Keratinocyte (primary cell): ENCODE measurements around the gene RHD. TPM values are rescaled to one million over a fixed set of nuclear protein-coding genes. Genes with fewer than 3 reads are reported as not detected.

Experiments
- DNase-seq: peaks from one replicate; pipeline ENCODE4 v3.0.0-alpha.2; 2011; ENCODE audit warnings: low read depth, missing footprints, low spot score
- FAIRE-seq: peaks from 2 replicates; lab custom pipeline; 2011; peaks lifted over from hg19 to GRCh38; lab: Jason Lieb, UNC
- H2AFZ ChIP-seq: 2 replicates; pipeline ENCODE4 v1.6.0; 2012; ENCODE audit warnings: low read length, control low read depth, inconsistent platforms; ENCODE audit not compliant: control insufficient read depth
- H3K27ac ChIP-seq: 2 replicates; pipeline ENCODE4 v1.5.1; 2011; ENCODE audit warnings: low read length; ENCODE audit not compliant: control insufficient read depth, insufficient read depth
- H3K27me3 ChIP-seq: 3 replicates; pipeline ENCODE4 v1.6.0; 2011; ENCODE audit warnings: low read length; ENCODE audit not compliant: control insufficient read depth, insufficient read depth; ENCODE audit errors: extremely low read depth
- H3K36me3 ChIP-seq, 2 experiments: 2 replicates in 1 of 2; 3 replicates in 1 of 2; pipeline ENCODE4 v1.5.1; 2011; ENCODE audit warnings: low read length in 2 of 2, mild to moderate bottlenecking in 1 of 2; ENCODE audit not compliant: control insufficient read depth in 2 of 2, insufficient read depth in 2 of 2; ENCODE audit errors: extremely low read depth in 1 of 2
- H3K4me1 ChIP-seq: 3 replicates; pipeline ENCODE4 v1.5.1; 2011; ENCODE audit warnings: low read length; ENCODE audit not compliant: control insufficient read depth, insufficient read depth; ENCODE audit errors: extremely low read depth
- H3K4me2 ChIP-seq: 3 replicates; pipeline ENCODE4 v1.6.0; 2011; ENCODE audit warnings: low read depth, low read length; ENCODE audit not compliant: control insufficient read depth, insufficient read depth; ENCODE audit errors: extremely low read depth
- H3K4me3 ChIP-seq, 3 experiments: fragments of 200-600 bp in 1 of 3; sonication (generic) in 1 of 3; 2 replicates in 2 of 3; 3 replicates in 1 of 3; pipeline ENCODE4 v1.5.1; 2011 to 2016; ENCODE audit warnings: low read length in 3 of 3, mild to moderate bottlenecking in 3 of 3, control low read depth in 2 of 3, inconsistent platforms in 1 of 3, low read depth in 1 of 3, mixed read lengths in 1 of 3, mixed run types in 1 of 3, moderate library complexity in 1 of 3; ENCODE audit not compliant: control insufficient read depth in 2 of 3, insufficient read depth in 2 of 3; ENCODE audit errors: extremely low read depth in 1 of 3
- H3K79me2 ChIP-seq: 2 replicates; pipeline ENCODE4 v1.6.0; 2012; ENCODE audit warnings: low read length; ENCODE audit not compliant: control insufficient read depth, insufficient read depth
- H3K9ac ChIP-seq: 3 replicates; pipeline ENCODE4 v1.6.0; 2011; ENCODE audit warnings: low read length; ENCODE audit not compliant: control insufficient read depth, insufficient read depth; ENCODE audit errors: extremely low read depth
- H3K9me1 ChIP-seq: 3 replicates; pipeline ENCODE4 v1.6.0; 2011; ENCODE audit warnings: low read length; ENCODE audit not compliant: control insufficient read depth, insufficient read depth; ENCODE audit errors: extremely low read depth
- H3K9me3 ChIP-seq: 2 replicates; pipeline ENCODE4 v1.5.1; 2012; ENCODE audit warnings: low read depth, low read length; ENCODE audit not compliant: control insufficient read depth
- H4K20me1 ChIP-seq: 3 replicates; pipeline ENCODE4 v1.6.0; 2011; ENCODE audit warnings: low read length; ENCODE audit not compliant: control insufficient read depth, insufficient read depth; ENCODE audit errors: extremely low read depth
- CTCF ChIP-seq, 3 experiments: IDR thresholded peaks in 1 of 3; conservative IDR thresholded peaks in 1 of 3; optimal IDR thresholded peaks in 1 of 3; 2 replicates in 2 of 3; 3 replicates in 1 of 3; pipeline versions ENCODE3 to v1.5.1; 2011; ENCODE audit warnings: low read length in 3 of 3, mild to moderate bottlenecking in 3 of 3, moderate library complexity in 2 of 3, control low read depth in 1 of 3, inconsistent platforms in 1 of 3; ENCODE audit not compliant: insufficient read depth in 2 of 3; ENCODE audit errors: extremely low read depth in 1 of 3
- EZH2 ChIP-seq: IDR thresholded peaks from one replicate; pipeline ENCODE4 v1.6.1; 2012; ENCODE audit warnings: inconsistent platforms, mild to moderate bottlenecking, low read length, moderate library complexity
- dilution Hi-C: fragments of 300-500 bp; cut with MboI; formaldehyde crosslinking; loops from one replicate; pipeline ENCODE4 v1.7.0; 2020; ENCODE audit warnings: low sequenced_read_pairs; ENCODE audit not compliant: extremely low pct_ligation_motif_present
- polyA plus RNA-seq, 5 experiments: library from polyadenylated mRNA; depleted of rRNA in 3 of 5; stranded (reverse) in 3 of 5; stranded (forward) in 1 of 5; unstranded in 1 of 5; fragments of >200 nt; gene quantifications; 1 replicate in 1 of 5; 2 replicates in 3 of 5; 3 replicates in 1 of 5; pipeline versions ENCODE4 v1.2.1 to v1.2.3, GENCODE V29; 2011 to 2012; ENCODE audit warnings: missing spikeins in 2 of 5, low read depth in 1 of 5, low replicate concordance in 1 of 5

RHD gene
- polyA plus RNA-seq, 1 donor (not counting 4 experiments of a cell fraction or from before 2014, with no cell fraction given), result not detected

- dilution Hi-C loops, result no loop called here
- Histone ChIP-seq H3K9ac (no peak overlapping the region), H2AFZ (no peak overlapping the region), H3K9me3 (no peaks in the 10 kb centered on the region), H3K4me2 (no peak overlapping the region), H3K36me3 (peaks cover 6 to 12% of the 10 kb centered on the region in 2 experiments), H3K27ac (no peak overlapping the region), H3K4me3 (no peak overlapping the region), H3K27me3 (no peaks in the 10 kb centered on the region), H3K4me1 (peaks cover 17% of the 10 kb centered on the region), H4K20me1 (no peaks in the 10 kb centered on the region), H3K9me1 (no peaks in the 10 kb centered on the region), H3K79me2 (peaks cover 6% of the 10 kb centered on the region)
- TF ChIP-seq EZH2 (no peak), CTCF (optimal IDR thresholded peaks at IDR 0.05 in 1 of 3, IDR thresholded peaks at IDR 0.05 in 1 of 3, conservative IDR thresholded peaks at IDR 0.05 in 1 of 3; ENCODE audit: extremely low read depth in 1 of 3, insufficient read depth in 2 of 3, low read length in 3 of 3) (no peak)
- FAIRE-seq (no peak), DNase-seq (no peak)
These were observed 34.3 kb upstream of the RHD start for GRCh38 chr1:25238046-25238445.

- no peaks in the 10 kb centered on the region for H3K9me3 ChIP-seq
- peak overlapping the region; percentile 96 for H3K4me2 ChIP-seq
- no peaks in the 10 kb centered on the region for H3K9me1 ChIP-seq
- H3K4me3 ChIP-seq, result peak overlapping the region; percentile 28 to 74 (median 65)
- H3K36me3 ChIP-seq, result peaks cover 13 to 19% of the 10 kb centered on the region in 2 experiments
- H3K27ac ChIP-seq, result peak overlapping the region; percentile 74
- H3K4me1 ChIP-seq, result peaks cover 15% of the 10 kb centered on the region
- H3K27me3 ChIP-seq, result no peaks in the 10 kb centered on the region
- dilution Hi-C loops, result no loop called here
- TF ChIP-seq CTCF (optimal IDR thresholded peaks at IDR 0.05 in 1 of 3, IDR thresholded peaks at IDR 0.05 in 1 of 3, conservative IDR thresholded peaks at IDR 0.05 in 1 of 3; ENCODE audit: extremely low read depth in 1 of 3, insufficient read depth in 2 of 3, low read length in 3 of 3), result peak; percentile 58 to 88 (median 78)
- no peak for TF ChIP-seq EZH2
- H3K9ac ChIP-seq, result peak overlapping the region; percentile 70
- H3K79me2 ChIP-seq, result peaks cover 9% of the 10 kb centered on the region
- H4K20me1 ChIP-seq, result no peaks in the 10 kb centered on the region
- no peak for DNase-seq
- peak; percentile 41 for FAIRE-seq
- H2AFZ ChIP-seq, result peak overlapping the region; percentile 86
These were observed 32.4 kb upstream of the RHD start for GRCh38 chr1:25239681-25240541.
